Liver (tissue), 9 donors: ENCODE measurements around the gene ABHD2. TPM values are rescaled to one million over a fixed set of nuclear protein-coding genes. Genes with fewer than 3 reads are reported as not detected.
A peak's percentile ranks its signal among the peaks of the same experiment; 100 is the strongest.

Source experiments
- DNase-seq: peaks from one replicate; pipeline ENCODE4 v3.0.0-alpha.2; 2017; ENCODE audit warnings: low spot score
- H3K27ac ChIP-seq, 2 donors: one replicate each; pipeline ENCODE4 v1.7.0; 2013; ENCODE audit warnings: inconsistent platforms in 2 of 2, low read length in 2 of 2, control low read depth in 1 of 2, low read depth in 1 of 2, mild to moderate bottlenecking in 1 of 2
- H3K27me3 ChIP-seq, 4 donors: one replicate each; pipeline versions ENCODE4 v1.6.1 to v1.7.0; 2013; ENCODE audit warnings: low read length in 3 of 4, inconsistent platforms in 1 of 4, mild to moderate bottlenecking in 1 of 4, moderate library complexity in 1 of 4; ENCODE audit not compliant: control insufficient read depth in 4 of 4, insufficient read depth in 4 of 4
- H3K36me3 ChIP-seq, 4 donors: one replicate each; pipeline versions ENCODE4 v1.6.1 to v1.7.0; 2013; ENCODE audit warnings: low read length in 3 of 4, mild to moderate bottlenecking in 3 of 4, low read depth in 1 of 4, moderate library complexity in 1 of 4; ENCODE audit not compliant: control insufficient read depth in 4 of 4, insufficient read depth in 3 of 4
- H3K4me1 ChIP-seq, 4 donors: one replicate each; pipeline versions ENCODE4 v1.6.1 to v1.7.0; 2013; ENCODE audit warnings: low read length in 3 of 4, mild to moderate bottlenecking in 3 of 4, moderate library complexity in 1 of 4; ENCODE audit not compliant: control insufficient read depth in 4 of 4, insufficient read depth in 4 of 4
- H3K4me3 ChIP-seq, 3 donors: one replicate each; pipeline versions ENCODE4 v1.6.1 to v1.7.0; 2013; ENCODE audit warnings: low read length in 3 of 3, control low read depth in 1 of 3, low read depth in 1 of 3, mild to moderate bottlenecking in 1 of 3
- H3K9ac ChIP-seq, 2 donors: one replicate each; pipeline ENCODE4 v1.7.0; 2013; ENCODE audit warnings: low read length in 2 of 2, mild to moderate bottlenecking in 2 of 2, moderate library complexity in 2 of 2, control low read depth in 1 of 2, low read depth in 1 of 2
- H3K9me3 ChIP-seq, 4 donors: one replicate each; pipeline versions ENCODE4 v1.6.1 to v1.7.0; 2013; ENCODE audit warnings: low read length in 3 of 4; ENCODE audit not compliant: control insufficient read depth in 4 of 4
- CTCF ChIP-seq: fragments of 150-350 bp; IDR thresholded peaks from 2 replicates; pipeline ENCODE4 v1.5.1; 2017; ENCODE audit warnings: improper control_type of control experiment, low read depth, low read length; ENCODE audit not compliant: missing input control
- EGR1 ChIP-seq, 2 donors: IDR thresholded peaks; 2 replicates each; pipeline ENCODE4 v1.6.1; 2016 to 2018; ENCODE audit warnings: antibody characterized with exemption in 2 of 2, low read depth in 2 of 2
- FOXA1 ChIP-seq: IDR thresholded peaks from 2 replicates; pipeline ENCODE4 v1.6.1; 2016; ENCODE audit warnings: antibody characterized with exemption
- FOXA2 ChIP-seq: IDR thresholded peaks from 2 replicates; pipeline ENCODE4 v1.6.1; 2016; ENCODE audit warnings: antibody characterized with exemption
- GABPA ChIP-seq, 2 donors: IDR thresholded peaks in 1 of 2; conservative IDR thresholded peaks in 1 of 2; 2 replicates each; pipeline ENCODE4 v1.6.1; 2016; ENCODE audit warnings: antibody characterized with exemption in 2 of 2, mild to moderate bottlenecking in 1 of 2, moderate library complexity in 1 of 2
- HNF4A ChIP-seq, 2 donors: conservative IDR thresholded peaks; 2 replicates each; pipeline ENCODE4 v1.6.1; 2016; ENCODE audit warnings: antibody characterized with exemption in 2 of 2, mild to moderate bottlenecking in 2 of 2
- HNF4G ChIP-seq: IDR thresholded peaks from 2 replicates; pipeline ENCODE4 v1.6.1; 2016; ENCODE audit warnings: antibody characterized with exemption
- JUND ChIP-seq, 2 donors: IDR thresholded peaks; 2 replicates each; pipeline ENCODE4 v1.6.1; 2016; ENCODE audit warnings: antibody characterized with exemption in 2 of 2
- NR2F2 ChIP-seq: IDR thresholded peaks from 2 replicates; pipeline ENCODE4 v1.6.1; 2016; ENCODE audit warnings: antibody characterized with exemption
- RAD21 ChIP-seq, 2 donors: IDR thresholded peaks; 2 replicates each; pipeline ENCODE4 v1.6.1; 2016; ENCODE audit warnings: antibody characterized with exemption in 2 of 2, mild to moderate bottlenecking in 2 of 2
- RXRA ChIP-seq, 2 donors: IDR thresholded peaks; 2 replicates each; pipeline ENCODE4 v1.6.1; 2017 to 2018; ENCODE audit warnings: antibody characterized with exemption in 2 of 2, mild to moderate bottlenecking in 1 of 2
- SP1 ChIP-seq: IDR thresholded peaks from 2 replicates; pipeline ENCODE4 v1.6.1; 2018; ENCODE audit warnings: antibody characterized with exemption, mild to moderate bottlenecking
- TAF1 ChIP-seq: conservative IDR thresholded peaks from 2 replicates; pipeline ENCODE4 v1.6.1; 2016; ENCODE audit warnings: antibody characterized with exemption, mild to moderate bottlenecking
- YY1 ChIP-seq: IDR thresholded peaks from 2 replicates; pipeline ENCODE4 v1.6.1; 2016; ENCODE audit warnings: antibody characterized with exemption, mild to moderate bottlenecking
- ZBTB33 ChIP-seq: IDR thresholded peaks from 2 replicates; pipeline ENCODE4 v1.6.1; 2016; ENCODE audit warnings: antibody characterized with exemption
- WGBS: extraction: QIAGEN DNeasy Blood & Tissue Kit; methylation state at CpG from one replicate; pipeline ENCODE4 v1.1.7; 2013; 5-methylcytosine and 5-hydroxymethylcytosine counted together
- polyA plus RNA-seq, 2 donors: library from polyadenylated mRNA; stranded (reverse) in 1 of 2; unstranded in 1 of 2; fragments of 200-250 nt in 1 of 2; fragments of >200 nt in 1 of 2; fragmentation: Nextera tagmentation in 1 of 2; extraction: Ambion mirVana in 1 of 2; gene quantifications; one replicate each; pipeline versions ENCODE4 v1.2.1 to v1.2.3, GENCODE V29; 2013 to 2015
- total RNA-seq, 2 donors: library from RNA; depleted of rRNA; stranded (reverse); fragments of >200 nt; gene quantifications; one replicate each; pipeline ENCODE4 v1.2.3, GENCODE V29; 2014
- TF ChIP-seq, protein P1 (sequence below): IDR thresholded peaks from 2 replicates; pipeline ENCODE4 v1.6.1; 2016; ENCODE audit warnings: antibody characterized with exemption, mild to moderate bottlenecking
- TF ChIP-seq, protein P2 (sequence below): IDR thresholded peaks from 2 replicates; pipeline ENCODE4 v1.6.1; 2016; ENCODE audit warnings: antibody characterized with exemption
- TF ChIP-seq, protein P3 (sequence below): IDR thresholded peaks from 2 replicates; pipeline ENCODE4 v1.6.1; 2016; ENCODE audit warnings: antibody characterized with exemption
- donor health status: healthy.
- donor health status: healthy.
- donor health status: healthy.
- donor health status: healthy.
- donor health status: healthy.

ABHD2 gene
- total and polyA plus RNA-seq, 4 donors: 34.6 to 663 (median 65.1) TPM

- TF ChIP-seq FOXA1 (no peak), NR2F2 (no peak), FOXA2 (no peak), GABPA (IDR thresholded peaks at IDR 0.05 in 1 of 2, conservative IDR thresholded peaks at IDR 0.05 in 1 of 2) (no peak), HNF4G (no peak), YY1 (no peak), SP1 (no peak), TAF1 (no peak), JUND (IDR thresholded peaks at IDR 0.05) (no peak), HNF4A (conservative IDR thresholded peaks at IDR 0.05) (no peak)
- TF ChIP-seq, protein P1, sequence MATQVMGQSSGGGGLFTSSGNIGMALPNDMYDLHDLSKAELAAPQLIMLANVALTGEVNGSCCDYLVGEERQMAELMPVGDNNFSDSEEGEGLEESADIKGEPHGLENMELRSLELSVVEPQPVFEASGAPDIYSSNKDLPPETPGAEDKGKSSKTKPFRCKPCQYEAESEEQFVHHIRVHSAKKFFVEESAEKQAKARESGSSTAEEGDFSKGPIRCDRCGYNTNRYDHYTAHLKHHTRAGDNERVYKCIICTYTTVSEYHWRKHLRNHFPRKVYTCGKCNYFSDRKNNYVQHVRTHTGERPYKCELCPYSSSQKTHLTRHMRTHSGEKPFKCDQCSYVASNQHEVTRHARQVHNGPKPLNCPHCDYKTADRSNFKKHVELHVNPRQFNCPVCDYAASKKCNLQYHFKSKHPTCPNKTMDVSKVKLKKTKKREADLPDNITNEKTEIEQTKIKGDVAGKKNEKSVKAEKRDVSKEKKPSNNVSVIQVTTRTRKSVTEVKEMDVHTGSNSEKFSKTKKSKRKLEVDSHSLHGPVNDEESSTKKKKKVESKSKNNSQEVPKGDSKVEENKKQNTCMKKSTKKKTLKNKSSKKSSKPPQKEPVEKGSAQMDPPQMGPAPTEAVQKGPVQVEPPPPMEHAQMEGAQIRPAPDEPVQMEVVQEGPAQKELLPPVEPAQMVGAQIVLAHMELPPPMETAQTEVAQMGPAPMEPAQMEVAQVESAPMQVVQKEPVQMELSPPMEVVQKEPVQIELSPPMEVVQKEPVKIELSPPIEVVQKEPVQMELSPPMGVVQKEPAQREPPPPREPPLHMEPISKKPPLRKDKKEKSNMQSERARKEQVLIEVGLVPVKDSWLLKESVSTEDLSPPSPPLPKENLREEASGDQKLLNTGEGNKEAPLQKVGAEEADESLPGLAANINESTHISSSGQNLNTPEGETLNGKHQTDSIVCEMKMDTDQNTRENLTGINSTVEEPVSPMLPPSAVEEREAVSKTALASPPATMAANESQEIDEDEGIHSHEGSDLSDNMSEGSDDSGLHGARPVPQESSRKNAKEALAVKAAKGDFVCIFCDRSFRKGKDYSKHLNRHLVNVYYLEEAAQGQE: no peak
- TF ChIP-seq, protein P2, sequence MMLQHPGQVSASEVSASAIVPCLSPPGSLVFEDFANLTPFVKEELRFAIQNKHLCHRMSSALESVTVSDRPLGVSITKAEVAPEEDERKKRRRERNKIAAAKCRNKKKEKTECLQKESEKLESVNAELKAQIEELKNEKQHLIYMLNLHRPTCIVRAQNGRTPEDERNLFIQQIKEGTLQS: no peak
- WGBS: 63% methylated on average over 5 of the region's 5 CpGs
- Histone ChIP-seq H3K4me3 (no peak overlapping the region), H3K4me1 (peaks cover 19 to 68% (median 35%) of the 10 kb centered on the region in 4 donors), H3K9me3 (no peaks in the 10 kb centered on the region), H3K27me3 (no peaks in the 10 kb centered on the region), H3K27ac (peak overlapping the region; percentile 75 to 90), H3K36me3 (peaks cover 1 to 32% (median 6%) of the 10 kb centered on the region in 4 donors), H3K9ac (peak overlapping the region in 1 of 2 donors; percentile 36)
- no peak for DNase-seq
Measured at GRCh38 chr15:89103481-89104171, 15.4 kb downstream of the ABHD2 start.

DNA sequence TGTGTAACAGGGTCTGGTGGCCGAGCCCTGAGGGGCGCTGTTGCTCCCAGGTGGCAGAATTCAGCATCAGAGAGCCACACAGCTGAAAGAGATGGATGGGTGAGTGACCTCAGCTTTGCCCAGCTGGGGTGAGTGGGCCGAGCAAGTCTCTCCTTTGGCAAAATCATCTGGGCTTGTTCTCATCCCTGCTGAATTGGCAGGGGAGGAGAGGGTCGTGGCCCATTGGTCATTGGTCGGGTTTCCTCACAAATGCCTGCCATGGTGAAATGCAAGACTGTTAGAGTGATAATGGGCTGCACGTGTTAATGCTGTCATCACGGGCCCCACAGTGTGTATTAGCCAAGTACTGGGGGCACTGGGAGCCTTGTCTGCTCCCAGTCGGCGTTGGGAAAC is 15.9 kb downstream of the ABHD2 start:
- Histone ChIP-seq H3K4me3 (no peak overlapping the region), H3K36me3 (peaks cover 1 to 32% (median 3%) of the 10 kb centered on the region in 4 donors), H3K9ac (no peak overlapping the region), H3K27ac (peak overlapping the region; percentile 75 to 90), H3K4me1 (peaks cover 19 to 63% (median 35%) of the 10 kb centered on the region in 4 donors), H3K9me3 (no peaks in the 10 kb centered on the region), H3K27me3 (no peaks in the 10 kb centered on the region)
- DNase-seq: no peak
- TF ChIP-seq, protein P2: no peak
- no peak for TF ChIP-seq SP1
- no peak for TF ChIP-seq FOXA1
- TF ChIP-seq HNF4A (conservative IDR thresholded peaks at IDR 0.05): peak in 1 of 2 donors; percentile 46
- no peak for TF ChIP-seq CTCF
- TF ChIP-seq RXRA (IDR thresholded peaks at IDR 0.05): peak; percentile 30 to 81
- no peak for TF ChIP-seq RAD21 (IDR thresholded peaks at IDR 0.05)
- TF ChIP-seq GABPA (IDR thresholded peaks at IDR 0.05 in 1 of 2, conservative IDR thresholded peaks at IDR 0.05 in 1 of 2): no peak
- no peak for TF ChIP-seq FOXA2
- no peak for TF ChIP-seq YY1
- TF ChIP-seq TAF1: no peak
- no peak for TF ChIP-seq ZBTB33
- TF ChIP-seq, protein P1: no peak
- no peak for TF ChIP-seq EGR1 (IDR thresholded peaks at IDR 0.05; ENCODE audit: low read depth in 2 of 2)
- TF ChIP-seq, protein P3, sequence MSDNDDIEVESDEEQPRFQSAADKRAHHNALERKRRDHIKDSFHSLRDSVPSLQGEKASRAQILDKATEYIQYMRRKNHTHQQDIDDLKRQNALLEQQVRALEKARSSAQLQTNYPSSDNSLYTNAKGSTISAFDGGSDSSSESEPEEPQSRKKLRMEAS: no peak
- no peak for TF ChIP-seq JUND (IDR thresholded peaks at IDR 0.05)
- no peak for TF ChIP-seq NR2F2
- TF ChIP-seq HNF4G: no peak
- WGBS: 60% methylated on average over 9 of the region's 9 CpGs
